Liver (tissue), 3 donors: ENCODE results near the gene NFIB.

Experiments
- CTCF ChIP-seq: fragments of 150-350 bp; IDR thresholded peaks from 2 replicates; pipeline ENCODE4 v1.5.1; 2017; ENCODE audit warnings: improper control_type of control experiment, low read depth, low read length; ENCODE audit not compliant: missing input control
- FOXA1 ChIP-seq: IDR thresholded peaks from 2 replicates; pipeline ENCODE4 v1.6.1; 2016; ENCODE audit warnings: antibody characterized with exemption
- GABPA ChIP-seq, 2 donors: IDR thresholded peaks in 1 of 2; conservative IDR thresholded peaks in 1 of 2; 2 replicates each; pipeline ENCODE4 v1.6.1; 2016; ENCODE audit warnings: antibody characterized with exemption in 2 of 2, mild to moderate bottlenecking in 1 of 2, moderate library complexity in 1 of 2
- HNF4A ChIP-seq, 2 donors: conservative IDR thresholded peaks; 2 replicates each; pipeline ENCODE4 v1.6.1; 2016; ENCODE audit warnings: antibody characterized with exemption in 2 of 2, mild to moderate bottlenecking in 2 of 2
- JUND ChIP-seq, 2 donors: IDR thresholded peaks; 2 replicates each; pipeline ENCODE4 v1.6.1; 2016; ENCODE audit warnings: antibody characterized with exemption in 2 of 2
- MAX ChIP-seq: IDR thresholded peaks from 2 replicates; pipeline ENCODE4 v1.6.1; 2016; ENCODE audit warnings: antibody characterized with exemption
- NR2F2 ChIP-seq: IDR thresholded peaks from 2 replicates; pipeline ENCODE4 v1.6.1; 2016; ENCODE audit warnings: antibody characterized with exemption
- RAD21 ChIP-seq, 2 donors: IDR thresholded peaks; 2 replicates each; pipeline ENCODE4 v1.6.1; 2016; ENCODE audit warnings: antibody characterized with exemption in 2 of 2, mild to moderate bottlenecking in 2 of 2
- REST ChIP-seq: IDR thresholded peaks from 2 replicates; pipeline ENCODE4 v1.6.1; 2016; ENCODE audit warnings: antibody characterized with exemption, mild to moderate bottlenecking
- SP1 ChIP-seq: IDR thresholded peaks from 2 replicates; pipeline ENCODE4 v1.6.1; 2018; ENCODE audit warnings: antibody characterized with exemption, mild to moderate bottlenecking
- TAF1 ChIP-seq: conservative IDR thresholded peaks from 2 replicates; pipeline ENCODE4 v1.6.1; 2016; ENCODE audit warnings: antibody characterized with exemption, mild to moderate bottlenecking
- YY1 ChIP-seq: IDR thresholded peaks from 2 replicates; pipeline ENCODE4 v1.6.1; 2016; ENCODE audit warnings: antibody characterized with exemption, mild to moderate bottlenecking
- ZBTB33 ChIP-seq: IDR thresholded peaks from 2 replicates; pipeline ENCODE4 v1.6.1; 2016; ENCODE audit warnings: antibody characterized with exemption
- TF ChIP-seq, protein P1 (sequence below): IDR thresholded peaks from 2 replicates; pipeline ENCODE4 v1.6.1; 2016; ENCODE audit warnings: antibody characterized with exemption
- donor health status: healthy.
- donor health status: healthy.

GRCh38 chr9:14193328-14193990 lies 120.5 kb downstream of the NFIB start:
- TF ChIP-seq JUND (IDR thresholded peaks at IDR 0.05) (no peak), CTCF (no peak), TAF1 (no peak), FOXA1 (no peak), REST (no peak), MAX (no peak), RAD21 (IDR thresholded peaks at IDR 0.05) (no peak), ZBTB33 (no peak), GABPA (IDR thresholded peaks at IDR 0.05 in 1 of 2, conservative IDR thresholded peaks at IDR 0.05 in 1 of 2) (no peak), NR2F2 (no peak), YY1 (no peak), SP1 (no peak), HNF4A (conservative IDR thresholded peaks at IDR 0.05) (no peak)
- TF ChIP-seq, protein P1, sequence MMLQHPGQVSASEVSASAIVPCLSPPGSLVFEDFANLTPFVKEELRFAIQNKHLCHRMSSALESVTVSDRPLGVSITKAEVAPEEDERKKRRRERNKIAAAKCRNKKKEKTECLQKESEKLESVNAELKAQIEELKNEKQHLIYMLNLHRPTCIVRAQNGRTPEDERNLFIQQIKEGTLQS, result no peak
